HAP-1 (cell line): ENCODE data around the gene GPR42.

Experiments used
- DNase-seq, 2 experiments: peaks; one replicate each; pipeline ENCODE4 v3.0.0-alpha.2; 2016 to 2020; ENCODE audit warnings: low spot score in 2 of 2
- H3K27me3 ChIP-seq: fragments of 250-450 bp; sonication (Bioruptor Pico); 2 replicates; pipeline ENCODE4 v1.5.1; 2020; ENCODE audit warnings: low read depth, mild to moderate bottlenecking, moderate library complexity
- H3K36me3 ChIP-seq: fragments of 250-450 bp; sonication (Bioruptor Pico); replicated peaks from 2 replicates; pipeline ENCODE4 v1.5.1; 2020; ENCODE audit warnings: mild to moderate bottlenecking
- H3K4me1 ChIP-seq: fragments of 250-450 bp; sonication (Bioruptor Pico); 2 replicates; pipeline ENCODE4 v1.5.1; 2020; ENCODE audit warnings: mild to moderate bottlenecking
- H3K4me3 ChIP-seq: fragments of 250-450 bp; sonication (Bioruptor Pico); 2 replicates; pipeline ENCODE4 v1.5.1; 2020; ENCODE audit warnings: mild to moderate bottlenecking, moderate library complexity
- H3K9me3 ChIP-seq: fragments of 250-450 bp; sonication (Bioruptor Pico); 2 replicates; pipeline ENCODE4 v1.5.1; 2020; ENCODE audit warnings: mild to moderate bottlenecking, moderate library complexity
- in situ Hi-C: fragments of 300-500 bp; cut with MboI; formaldehyde crosslinking; loops from 3 replicates; pipeline ENCODE4 v1.14.3; 2020; ENCODE audit warnings: low sequenced_read_pairs, inconsistent platforms, mixed read lengths

Gene GPR42

GRCh38 chr19:35381926-35382325, 11.1 kb downstream of the GPR42 start:
- no peak overlapping the region for H3K4me3 ChIP-seq
- H3K4me1 ChIP-seq: no peaks in the 10 kb centered on the region
- peaks cover 19% of the 10 kb centered on the region for H3K9me3 ChIP-seq
- no peak for DNase-seq
- no peaks in the 10 kb centered on the region for H3K27me3 ChIP-seq
- in situ Hi-C loops: no loop called here
- no peaks in the 10 kb centered on the region for H3K36me3 ChIP-seq

- H3K27me3 ChIP-seq: no peaks in the 10 kb centered on the region
- H3K36me3 ChIP-seq: no peaks in the 10 kb centered on the region; the same call in 1 of the 2 replicates
- in situ Hi-C loops: no loop called here
- no peaks in the 10 kb centered on the region for H3K4me1 ChIP-seq
- DNase-seq: no peak
- H3K9me3 ChIP-seq: peaks cover 24% of the 10 kb centered on the region
- H3K4me3 ChIP-seq: no peak overlapping the region
Observed at GRCh38 chr19:35383536-35383935, 12.7 kb downstream of the GPR42 start.

- Histone ChIP-seq H3K27me3 (no peaks in the 10 kb centered on the region), H3K4me3 (no peak overlapping the region), H3K9me3 (peaks cover 24% of the 10 kb centered on the region), H3K36me3 (no peaks in the 10 kb centered on the region; the same call in 1 of the 2 replicates), H3K4me1 (no peaks in the 10 kb centered on the region)
- in situ Hi-C loops: no loop called here
- DNase-seq: no peak
Observed at GRCh38 chr19:35388277-35389054, 17.6 kb downstream of the GPR42 start.

GRCh38 chr19:35389192-35389861, 18.5 kb downstream of the GPR42 start:
- Histone ChIP-seq H3K36me3 (no peaks in the 10 kb centered on the region; the same call in 1 of the 2 replicates), H3K9me3 (peaks cover 23% of the 10 kb centered on the region), H3K27me3 (no peaks in the 10 kb centered on the region), H3K4me1 (no peaks in the 10 kb centered on the region), H3K4me3 (no peak overlapping the region)
- in situ Hi-C loops: no loop called here
- DNase-seq: no peak

- no peaks in the 10 kb centered on the region for H3K9me3 ChIP-seq
- H3K27me3 ChIP-seq: no peaks in the 10 kb centered on the region
- H3K4me3 ChIP-seq: no peak overlapping the region
- no peak for DNase-seq
- no peaks in the 10 kb centered on the region for H3K4me1 ChIP-seq
- in situ Hi-C loops: no loop called here
- no peaks in the 10 kb centered on the region for H3K36me3 ChIP-seq
Observed at GRCh38 chr19:35392742-35393715, 22.2 kb downstream of the GPR42 start.

- H3K27me3 ChIP-seq: no peaks in the 10 kb centered on the region
- H3K9me3 ChIP-seq: no peaks in the 10 kb centered on the region
- DNase-seq: no peak
- in situ Hi-C loops: no loop called here
- no peaks in the 10 kb centered on the region for H3K36me3 ChIP-seq
- H3K4me1 ChIP-seq: no peaks in the 10 kb centered on the region
- no peak overlapping the region for H3K4me3 ChIP-seq
Observed at GRCh38 chr19:35395382-35396199, 24.7 kb downstream of the GPR42 start.

- Histone ChIP-seq H3K4me3 (no peak overlapping the region), H3K27me3 (no peaks in the 10 kb centered on the region), H3K9me3 (no peaks in the 10 kb centered on the region), H3K36me3 (no peaks in the 10 kb centered on the region), H3K4me1 (no peaks in the 10 kb centered on the region)
- in situ Hi-C loops: no loop called here
- DNase-seq: no peak
Observed at GRCh38 chr19:35396240-35396885, 25.5 kb downstream of the GPR42 start.

GRCh38 chr19:35397064-35397463, 26.2 kb downstream of the GPR42 start:
- Histone ChIP-seq H3K36me3 (no peaks in the 10 kb centered on the region), H3K4me3 (no peak overlapping the region), H3K4me1 (no peaks in the 10 kb centered on the region), H3K9me3 (no peaks in the 10 kb centered on the region), H3K27me3 (no peaks in the 10 kb centered on the region)
- in situ Hi-C loops: no loop called here
- DNase-seq: no peak

GRCh38 chr19:35398570-35398969, 27.7 kb downstream of the GPR42 start:
- DNase-seq: no peak
- Histone ChIP-seq H3K4me3 (no peak overlapping the region), H3K4me1 (no peaks in the 10 kb centered on the region), H3K27me3 (no peaks in the 10 kb centered on the region), H3K36me3 (no peaks in the 10 kb centered on the region), H3K9me3 (no peaks in the 10 kb centered on the region)
- in situ Hi-C loops: no loop called here

GRCh38 chr19:35399231-35399630, 28.4 kb downstream of the GPR42 start:
- no peak for DNase-seq
- no peak overlapping the region for H3K4me3 ChIP-seq
- no peaks in the 10 kb centered on the region for H3K4me1 ChIP-seq
- H3K36me3 ChIP-seq: no peaks in the 10 kb centered on the region
- H3K27me3 ChIP-seq: no peaks in the 10 kb centered on the region
- no peaks in the 10 kb centered on the region for H3K9me3 ChIP-seq
- in situ Hi-C loops: no loop called here

GRCh38 chr19:35399948-35400772, 29.3 kb downstream of the GPR42 start:
- Histone ChIP-seq H3K9me3 (no peaks in the 10 kb centered on the region), H3K4me1 (no peaks in the 10 kb centered on the region), H3K27me3 (no peaks in the 10 kb centered on the region), H3K4me3 (no peak overlapping the region), H3K36me3 (no peaks in the 10 kb centered on the region)
- no peak for DNase-seq
- in situ Hi-C loops: no loop called here

- in situ Hi-C loops: no loop called here
- DNase-seq: no peak
- Histone ChIP-seq H3K4me1 (no peaks in the 10 kb centered on the region), H3K4me3 (no peak overlapping the region), H3K27me3 (no peaks in the 10 kb centered on the region), H3K36me3 (no peaks in the 10 kb centered on the region), H3K9me3 (no peaks in the 10 kb centered on the region)
Observed at GRCh38 chr19:35400773-35401100, 29.9 kb downstream of the GPR42 start.
